Medulla oblongata (tissue), 1 donor: ENCODE results near the gene UGT1A3.

Experiments
- DNase-seq: peaks from one replicate; pipeline ENCODE4 v3.0.0-alpha.2; 2015; ENCODE audit errors: extremely low spot score

UGT1A3 gene

GRCh38 chr2:233758141-233758540 lies 29.3 kb downstream of the UGT1A3 start:
- no peak for DNase-seq

DNA sequence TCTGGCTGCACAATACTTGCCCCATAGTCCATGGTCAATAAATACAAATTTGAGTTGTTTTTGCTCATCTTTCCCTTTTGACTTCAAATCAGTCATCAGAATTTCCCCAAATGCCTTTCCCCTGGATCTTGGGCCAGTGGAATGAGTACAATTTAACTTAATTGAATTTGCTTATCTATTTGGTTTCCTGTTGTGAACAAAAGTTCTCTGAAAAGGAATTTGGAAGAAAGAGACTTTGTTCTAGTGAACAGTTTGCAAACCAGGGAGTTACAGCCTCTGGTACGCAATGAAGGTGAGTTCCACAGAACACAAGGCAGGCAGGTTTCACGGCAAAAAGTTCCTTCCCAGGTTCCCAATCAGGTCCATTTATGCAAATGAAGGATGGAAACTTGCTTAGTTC lies 30.0 kb downstream of the UGT1A3 start:
- DNase-seq, result no peak

- DNase-seq, result no peak
Observed at GRCh38 chr2:233760043-233760442, 31.2 kb downstream of the UGT1A3 start, which contains the start of gene UGT1A1. Gene UGT1A1, plus strand, starts transcription at chr2:233760270. Its CDS starts 18 bp downstream, at chr2:233760288.

DNA sequence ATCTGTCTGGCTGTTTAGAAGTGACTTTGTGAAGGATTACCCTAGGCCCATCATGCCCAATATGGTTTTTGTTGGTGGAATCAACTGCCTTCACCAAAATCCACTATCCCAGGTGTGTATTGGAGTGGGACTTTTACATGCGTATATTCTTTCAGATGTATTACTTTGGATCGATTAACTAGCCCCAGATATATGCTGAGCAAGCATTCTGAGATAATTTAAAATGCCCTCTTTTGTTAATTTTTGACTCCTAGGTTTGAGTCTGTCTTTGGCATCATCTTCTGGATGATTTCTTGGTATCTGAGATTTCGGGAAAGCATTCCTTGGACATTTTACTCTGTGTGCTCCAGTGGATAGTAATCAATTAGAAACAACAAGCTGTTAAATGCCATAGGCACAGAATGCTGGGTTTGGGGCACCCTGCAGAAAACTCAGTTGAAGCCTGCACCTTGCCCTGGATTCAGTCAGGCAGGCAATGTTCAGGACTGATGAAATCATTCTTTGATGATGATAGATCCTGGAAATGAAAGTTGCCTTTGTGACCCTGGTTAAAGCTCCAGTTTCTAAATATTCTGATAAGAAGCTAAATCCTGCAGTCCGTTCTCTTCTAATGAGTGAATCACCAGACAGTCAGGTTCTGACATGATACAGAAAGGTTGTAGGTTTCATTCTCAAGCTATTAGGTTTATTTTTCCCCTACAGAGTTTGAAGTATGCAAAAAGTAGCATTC lies 32.4 kb downstream of the UGT1A3 start:
- DNase-seq, result no peak

DNA sequence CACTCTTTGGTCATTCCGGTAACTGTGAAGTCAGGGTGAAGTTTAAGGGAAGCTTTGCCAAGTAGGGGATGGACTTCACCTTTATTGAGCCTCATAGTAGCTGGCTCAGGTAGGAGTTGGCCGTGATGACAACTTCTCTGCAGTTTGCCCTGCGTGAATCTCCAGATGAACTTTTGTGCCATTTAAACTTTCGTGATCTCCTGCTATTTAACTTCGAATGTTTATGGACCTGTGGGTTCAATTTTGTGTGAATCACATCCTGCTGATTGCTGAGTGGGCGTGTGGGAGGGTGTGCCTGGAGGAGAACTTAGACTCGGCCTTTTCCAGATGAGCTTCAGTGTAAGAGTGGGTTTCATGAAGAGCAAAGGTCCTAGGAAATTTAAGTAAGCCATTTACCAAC lies 35.4 kb downstream of the UGT1A3 start:
- DNase-seq, result no peak

GRCh38 chr2:233764761-233765160 lies 35.9 kb downstream of the UGT1A3 start:
- DNase-seq, result no peak

- no peak for DNase-seq
Observed at GRCh38 chr2:233766416-233766815, 37.6 kb downstream of the UGT1A3 start.

- DNase-seq, result no peak
Observed at GRCh38 chr2:233768076-233768475, 39.2 kb downstream of the UGT1A3 start.

GRCh38 chr2:233769260-233769659 lies 40.4 kb downstream of the UGT1A3 start:
- DNase-seq, result no peak

DNA sequence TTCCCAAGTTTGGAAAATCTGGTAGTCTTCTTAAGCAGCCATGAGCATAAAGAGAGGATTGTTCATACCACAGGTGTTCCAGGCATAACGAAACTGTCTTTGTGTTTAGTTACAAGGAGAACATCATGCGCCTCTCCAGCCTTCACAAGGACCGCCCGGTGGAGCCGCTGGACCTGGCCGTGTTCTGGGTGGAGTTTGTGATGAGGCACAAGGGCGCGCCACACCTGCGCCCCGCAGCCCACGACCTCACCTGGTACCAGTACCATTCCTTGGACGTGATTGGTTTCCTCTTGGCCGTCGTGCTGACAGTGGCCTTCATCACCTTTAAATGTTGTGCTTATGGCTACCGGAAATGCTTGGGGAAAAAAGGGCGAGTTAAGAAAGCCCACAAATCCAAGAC lies 43.3 kb downstream of the UGT1A3 start:
- no peak for DNase-seq

GRCh38 chr2:233772583-233772982 lies 43.7 kb downstream of the UGT1A3 start:
- no peak for DNase-seq

DNA sequence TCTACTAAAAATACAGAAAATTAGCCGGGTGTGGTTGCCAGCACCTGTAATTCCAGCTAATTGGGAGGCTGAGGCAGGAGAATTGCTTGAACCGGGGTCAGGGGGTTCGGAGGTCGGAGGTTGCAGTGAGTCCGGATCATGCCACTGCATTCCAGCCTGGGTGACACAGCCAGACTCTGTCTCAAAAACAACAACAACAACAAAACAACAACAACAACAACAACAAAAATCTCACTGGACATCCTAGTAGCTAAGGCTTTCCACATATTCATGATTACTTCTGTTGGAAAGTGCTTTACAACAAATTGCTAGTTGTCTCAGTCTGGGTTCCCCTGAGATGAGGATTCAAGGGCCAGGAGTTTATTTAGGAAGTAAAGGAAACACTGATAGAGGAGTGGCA lies 45.0 kb downstream of the UGT1A3 start:
- DNase-seq, result no peak

GRCh38 chr2:233775414-233775813 lies 46.6 kb downstream of the UGT1A3 start:
- no peak for DNase-seq

- DNase-seq, result no peak
Observed at GRCh38 chr2:233778030-233778429, 49.2 kb downstream of the UGT1A3 start, which contains the start of gene MROH2A. Gene MROH2A, plus strand, starts transcription at chr2:233778330. Its CDS starts 1,029 bp downstream, at chr2:233779359.

DNA sequence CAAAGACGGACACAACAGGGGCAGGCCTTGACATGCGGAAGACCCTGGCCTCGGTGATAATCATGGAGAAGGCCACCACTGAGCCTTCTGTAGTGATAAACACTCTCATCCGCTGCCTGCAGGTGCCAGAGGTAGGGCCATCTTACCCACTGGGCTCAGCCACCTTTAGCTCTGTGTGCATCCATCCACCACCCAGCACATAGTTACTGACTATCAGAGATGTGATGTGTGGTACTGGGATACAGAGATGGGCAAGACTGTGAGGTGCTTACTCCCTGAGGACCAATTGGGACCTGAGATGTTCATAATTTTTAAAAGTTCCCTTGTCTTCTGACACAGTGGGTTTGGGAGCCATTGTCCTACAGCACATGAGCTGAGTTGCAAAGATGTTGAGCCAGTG lies 50.9 kb downstream of the UGT1A3 start:
- no peak for DNase-seq

- DNase-seq, result no peak
Observed at GRCh38 chr2:233780771-233781170, 51.9 kb downstream of the UGT1A3 start.

GRCh38 chr2:233789554-233789953 lies 60.7 kb downstream of the UGT1A3 start:
- no peak for DNase-seq

- DNase-seq, result no peak
Observed at GRCh38 chr2:233791151-233791882, 62.5 kb downstream of the UGT1A3 start.

- DNase-seq, result no peak
Observed at GRCh38 chr2:233791883-233792329, 63.1 kb downstream of the UGT1A3 start.

- DNase-seq, result no peak
Observed at GRCh38 chr2:233792720-233793119, 63.9 kb downstream of the UGT1A3 start.

GRCh38 chr2:233793465-233794127 lies 64.8 kb downstream of the UGT1A3 start:
- DNase-seq, result no peak

DNA sequence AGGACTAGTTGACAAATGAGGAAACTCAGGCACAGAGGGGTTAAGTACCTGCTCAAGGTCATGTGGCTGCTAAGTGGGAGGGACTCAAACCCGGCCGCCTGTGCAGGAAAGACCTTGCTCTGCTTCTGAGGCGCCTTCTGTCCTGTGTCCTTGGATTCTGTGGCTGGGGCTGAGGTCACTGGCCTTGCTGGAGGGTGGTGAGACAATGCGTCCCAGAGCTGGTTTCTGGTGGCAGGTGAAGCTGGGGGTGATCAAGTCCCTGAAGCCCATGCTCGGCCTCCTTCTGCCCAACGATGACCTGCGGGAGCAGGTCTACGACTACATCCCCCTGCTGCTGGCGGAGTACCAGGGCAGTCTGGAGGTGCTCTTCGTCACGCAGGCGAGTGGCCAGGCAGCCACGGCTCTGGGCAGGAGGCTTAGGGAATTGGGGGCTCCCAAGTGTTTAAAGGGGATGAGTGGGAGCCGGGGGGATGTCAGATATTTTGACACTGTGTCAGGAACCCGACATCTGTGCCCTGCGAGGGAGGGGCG lies 65.4 kb downstream of the UGT1A3 start:
- DNase-seq, result no peak
